B cell (primary cell): ENCODE measurements around the gene RTL1. TPM values are rescaled to one million over a fixed set of nuclear protein-coding genes. Genes with fewer than 3 reads are reported as not detected.

Source experiments
- ATAC-seq: fragments of 200-7000 bp; cut with Tn5 transposase; one replicate; pipeline ENCODE4 v1.10.0; 2021; ENCODE audit warnings: low read depth, mild to moderate bottlenecking, moderate number of reproducible peaks, moderate library complexity
- CTCF ChIA-PET: fragments of 350-600 bp; sonication (Branson Sonifier 250); formaldehyde crosslinking; loops from one replicate; lab custom pipeline; 2021; ENCODE audit warnings: antibody characterized with exemption, inconsistent platforms; lab: Charles Lee
- POLR2A ChIA-PET: fragments of 350-600 bp; sonication (Branson Sonifier 250); formaldehyde crosslinking; loops from one replicate; lab custom pipeline; 2021; ENCODE audit warnings: antibody characterized with exemption; lab: Charles Lee
- DNase-seq: peaks from one replicate; pipeline ENCODE4 v3.0.0; 2013
- H2AFZ ChIP-seq: 2 replicates; pipeline ENCODE4 v1.6.1; 2012; ENCODE audit warnings: mild to moderate bottlenecking, low read depth, low read length; ENCODE audit not compliant: insufficient read depth, poor library complexity, severe bottlenecking
- H3K27ac ChIP-seq, 2 donors: 1 replicate in 1 of 2; 2 replicates in 1 of 2; pipeline ENCODE4 v1.5.1; 2012 to 2013; ENCODE audit warnings: low read length in 2 of 2, mild to moderate bottlenecking in 2 of 2, moderate library complexity in 1 of 2
- H3K27me3 ChIP-seq, 4 experiments: fragments of 200-600 bp in 1 of 4; sonication (generic) in 1 of 4; replicated peaks in 1 of 4; 1 replicate in 2 of 4; 2 replicates in 2 of 4; pipeline versions ENCODE4 v1.6.1 to v1.7.0; 2013 to 2016; ENCODE audit warnings: low read length in 3 of 4, mild to moderate bottlenecking in 2 of 4, mixed read lengths in 1 of 4, moderate library complexity in 1 of 4; ENCODE audit not compliant: insufficient read depth in 4 of 4, control insufficient read depth in 3 of 4; ENCODE audit errors: control extremely low read depth in 1 of 4
- H3K36me3 ChIP-seq, 2 experiments: replicated peaks in 1 of 2; 1 replicate in 1 of 2; 2 replicates in 1 of 2; pipeline versions ENCODE4 v1.6.1 to v1.7.1; 2013; ENCODE audit warnings: low read length in 1 of 2; ENCODE audit not compliant: insufficient read depth in 2 of 2, control insufficient read depth in 1 of 2; ENCODE audit errors: control extremely low read depth in 1 of 2, extremely low read depth in 1 of 2
- H3K4me1 ChIP-seq, 2 donors: fragments of 200-600 bp in 1 of 2; sonication (generic) in 1 of 2; 1 replicate in 1 of 2; 2 replicates in 1 of 2; pipeline versions ENCODE4 v1.5.1 to v1.6.1; 2013 to 2017; ENCODE audit warnings: low read length in 2 of 2; ENCODE audit not compliant: control insufficient read depth in 2 of 2, insufficient read depth in 2 of 2
- H3K4me2 ChIP-seq: replicated peaks from 2 replicates; pipeline ENCODE3; 2012; ENCODE audit warnings: mild to moderate bottlenecking, low read depth, low read length; ENCODE audit not compliant: poor library complexity, severe bottlenecking
- H3K4me3 ChIP-seq, 5 experiments: fragments of 200-600 bp in 1 of 5; sonication (generic) in 1 of 5; 1 replicate in 3 of 5; 2 replicates in 2 of 5; pipeline versions ENCODE4 v1.5.1 to v1.7.0; 2011 to 2016; ENCODE audit warnings: low read length in 4 of 5, mild to moderate bottlenecking in 4 of 5, low read depth in 2 of 5, control low read depth in 1 of 5, moderate library complexity in 1 of 5; ENCODE audit not compliant: insufficient read depth in 1 of 5; ENCODE audit errors: control extremely low read depth in 1 of 5, extremely low read depth in 1 of 5
- H3K79me2 ChIP-seq: fragments of 200-600 bp; sonication (generic); one replicate; pipeline ENCODE4 v1.6.0; 2016; ENCODE audit warnings: low read length; ENCODE audit not compliant: control insufficient read depth, insufficient read depth
- H3K9ac ChIP-seq: fragments of 200-600 bp; sonication (generic); 2 replicates; pipeline ENCODE4 v1.6.1; 2017; ENCODE audit warnings: mild to moderate bottlenecking, low read length, moderate library complexity
- H3K9me3 ChIP-seq, 3 donors: one replicate each; pipeline versions ENCODE4 v1.6.1 to v1.7.1; 2013; ENCODE audit warnings: low read length in 2 of 3; ENCODE audit not compliant: control insufficient read depth in 2 of 3, insufficient read depth in 1 of 3; ENCODE audit errors: control extremely low read depth in 1 of 3
- H4K20me1 ChIP-seq: 2 replicates; pipeline ENCODE4 v1.6.0; 2012; ENCODE audit warnings: mild to moderate bottlenecking, low read length; ENCODE audit not compliant: insufficient read depth, control insufficient read depth, poor library complexity, severe bottlenecking
- H3K27ac Mint-ChIP-seq: one replicate; pipeline ENCODE4 v1.8.0; 2021; ENCODE audit warnings: mixed read lengths
- H3K27me3 Mint-ChIP-seq: one replicate; pipeline ENCODE4 v1.8.0; 2021; ENCODE audit warnings: mixed read lengths
- H3K4me1 Mint-ChIP-seq: one replicate; pipeline ENCODE4 v1.8.0; 2021; ENCODE audit warnings: mixed read lengths
- H3K4me3 Mint-ChIP-seq: one replicate; pipeline ENCODE4 v1.8.0; 2021; ENCODE audit warnings: mixed read lengths
- H3K9me3 Mint-ChIP-seq: one replicate; pipeline ENCODE4 v1.8.0; 2022; ENCODE audit warnings: mixed read lengths; ENCODE audit not compliant: insufficient read depth
- EZH2 ChIP-seq: IDR thresholded peaks from 2 replicates; pipeline ENCODE4 v1.6.1; 2012; ENCODE audit warnings: borderline replicate concordance, low read depth, mild to moderate bottlenecking, moderate library complexity, low read length; ENCODE audit not compliant: insufficient read depth, poor library complexity, severe bottlenecking
- WGBS: methylation state at CpG from one replicate; pipeline ENCODE4 v1.1.5; 2013; ENCODE audit warnings: missing lambda C conversion rate; ENCODE audit not compliant: insufficient coverage; 5-methylcytosine and 5-hydroxymethylcytosine counted together
- intact Hi-C: fragments of 100-400 bp; cut with micrococcal nuclease; formaldehyde crosslinking; loops from one replicate; pipeline ENCODE4 v1.10.0; 2022
- polyA plus RNA-seq: library from polyadenylated mRNA; depleted of rRNA; stranded (reverse); fragments of >200 nt; gene quantifications from 2 replicates; pipeline ENCODE4 v1.2.3, GENCODE V29; 2012
- total RNA-seq, 2 donors: library from RNA; stranded (reverse); fragments of 120-200 nt in 1 of 2; gene quantifications; 1 replicate in 1 of 2; 2 replicates in 1 of 2; pipeline versions ENCODE4 v1.2.3 to v1.2.4, GENCODE V29; 2013 to 2022
- TF ChIP-seq, protein P1 (sequence below): fragments of 200-600 bp; IDR thresholded peaks from one replicate; pipeline ENCODE4 v1.8.0; 2022; ENCODE audit warnings: antibody characterized with exemption, mild to moderate bottlenecking

RTL1 gene
- total and polyA plus RNA-seq, 2 donors (not counting 1 experiment from before 2014, with no cell fraction given): not detected

DNA sequence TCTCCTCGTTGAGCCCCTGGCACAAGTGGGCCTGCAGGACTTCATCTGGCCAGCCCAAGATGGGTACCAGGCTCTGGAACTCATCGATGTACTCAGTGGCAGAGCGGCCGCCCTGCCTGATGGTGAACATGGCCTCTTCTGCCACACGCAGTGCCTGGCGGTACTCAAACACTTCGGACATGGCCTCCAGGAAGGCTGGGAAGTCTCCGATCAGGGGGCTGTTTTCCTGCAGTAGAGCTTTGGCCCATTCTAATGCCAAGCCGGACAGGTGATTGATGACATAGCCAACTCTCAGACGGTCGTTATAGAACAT, 19.8 kb downstream of the RTL1 start:
- Histone ChIP-seq H3K36me3 (no peaks in the 10 kb centered on the region), H2AFZ (no peak overlapping the region), H3K27ac (no peak overlapping the region), H4K20me1 (no peaks in the 10 kb centered on the region), H3K79me2 (no peaks in the 10 kb centered on the region), H3K4me1 (no peaks in the 10 kb centered on the region), H3K4me2 (no peak overlapping the region), H3K9me3 (peaks cover 0 to 40% (median 0%) of the 10 kb centered on the region in 3 donors), H3K4me3 (no peak overlapping the region), H3K27me3 (no peaks in the 10 kb centered on the region), H3K9ac (no peak overlapping the region)
- ChIA-PET POLR2A (no interaction called here), CTCF (no interaction called here)
- Mint-ChIP-seq H3K27me3 (no peaks in the 10 kb centered on the region), H3K27ac (no peak overlapping the region), H3K9me3 (peaks cover 4% of the 10 kb centered on the region), H3K4me3 (no peak overlapping the region), H3K4me1 (no peaks in the 10 kb centered on the region)
- ATAC-seq (no peak), DNase-seq (no peak)
- WGBS: 96% methylated on average over 11 of the region's 11 CpGs
- TF ChIP-seq, protein P1, sequence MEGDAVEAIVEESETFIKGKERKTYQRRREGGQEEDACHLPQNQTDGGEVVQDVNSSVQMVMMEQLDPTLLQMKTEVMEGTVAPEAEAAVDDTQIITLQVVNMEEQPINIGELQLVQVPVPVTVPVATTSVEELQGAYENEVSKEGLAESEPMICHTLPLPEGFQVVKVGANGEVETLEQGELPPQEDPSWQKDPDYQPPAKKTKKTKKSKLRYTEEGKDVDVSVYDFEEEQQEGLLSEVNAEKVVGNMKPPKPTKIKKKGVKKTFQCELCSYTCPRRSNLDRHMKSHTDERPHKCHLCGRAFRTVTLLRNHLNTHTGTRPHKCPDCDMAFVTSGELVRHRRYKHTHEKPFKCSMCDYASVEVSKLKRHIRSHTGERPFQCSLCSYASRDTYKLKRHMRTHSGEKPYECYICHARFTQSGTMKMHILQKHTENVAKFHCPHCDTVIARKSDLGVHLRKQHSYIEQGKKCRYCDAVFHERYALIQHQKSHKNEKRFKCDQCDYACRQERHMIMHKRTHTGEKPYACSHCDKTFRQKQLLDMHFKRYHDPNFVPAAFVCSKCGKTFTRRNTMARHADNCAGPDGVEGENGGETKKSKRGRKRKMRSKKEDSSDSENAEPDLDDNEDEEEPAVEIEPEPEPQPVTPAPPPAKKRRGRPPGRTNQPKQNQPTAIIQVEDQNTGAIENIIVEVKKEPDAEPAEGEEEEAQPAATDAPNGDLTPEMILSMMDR: no peak
- TF ChIP-seq EZH2: no peak
- intact Hi-C loops: no loop called here

DNA sequence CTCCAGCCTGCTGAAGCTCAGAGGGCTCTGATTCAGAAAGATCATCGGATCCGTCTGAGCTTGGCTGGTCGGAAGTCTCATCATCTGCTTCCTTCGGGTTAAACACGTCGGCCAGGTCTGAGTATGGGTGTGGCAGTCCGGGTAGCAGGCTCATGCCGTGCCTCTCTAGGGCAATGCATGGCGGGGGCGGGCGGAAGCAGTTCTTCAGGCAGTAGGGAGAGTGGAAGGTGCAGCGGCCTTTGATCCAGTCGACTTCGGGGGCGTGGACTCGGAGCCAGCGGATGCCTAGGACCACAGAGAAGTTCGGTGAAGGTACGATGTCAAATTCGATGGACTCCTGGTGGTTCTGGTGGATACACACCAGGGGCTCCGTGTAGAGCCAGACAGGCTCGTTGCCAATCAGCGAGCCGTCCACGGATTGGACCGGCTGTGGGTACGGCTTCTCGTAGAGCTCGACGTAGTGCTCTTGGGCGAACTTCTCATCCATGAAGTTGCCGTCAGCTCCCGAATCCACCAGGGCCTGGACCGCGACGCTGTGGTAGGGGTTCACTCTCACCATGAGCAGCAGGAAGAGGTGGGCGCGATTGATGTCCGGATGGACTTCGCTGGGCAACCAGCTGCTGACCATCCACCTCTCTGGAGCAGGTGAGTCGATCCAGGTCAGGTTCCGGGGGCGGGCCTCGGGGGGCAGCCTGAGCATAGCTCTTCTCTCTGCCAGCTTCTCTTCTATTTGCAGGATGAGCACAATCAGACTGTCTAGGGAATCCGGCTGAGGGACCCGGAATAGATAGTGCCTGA, 20.3 kb downstream of the RTL1 start:
- Mint-ChIP-seq H3K4me1 (no peaks in the 10 kb centered on the region), H3K27ac (no peak overlapping the region), H3K4me3 (no peak overlapping the region), H3K27me3 (no peaks in the 10 kb centered on the region), H3K9me3 (peaks cover 4% of the 10 kb centered on the region)
- intact Hi-C loops: no loop called here
- POLR2A ChIA-PET: no interaction called here
- no peaks in the 10 kb centered on the region for H3K27me3 ChIP-seq
- TF ChIP-seq EZH2: no peak
- TF ChIP-seq, protein P1: no peak
- H2AFZ ChIP-seq: no peak overlapping the region
- no peak overlapping the region for H3K4me2 ChIP-seq
- no peaks in the 10 kb centered on the region for H4K20me1 ChIP-seq
- WGBS: 96% methylated on average over 46 of the region's 46 CpGs
- no peak overlapping the region for H3K27ac ChIP-seq
- ATAC-seq: no peak
- no peaks in the 10 kb centered on the region for H3K36me3 ChIP-seq
- H3K4me3 ChIP-seq: no peak overlapping the region
- peaks cover 0 to 41% (median 0%) of the 10 kb centered on the region in 3 donors for H3K9me3 ChIP-seq
- CTCF ChIA-PET: no interaction called here
- no peak overlapping the region for H3K9ac ChIP-seq
- DNase-seq: no peak
- no peaks in the 10 kb centered on the region for H3K79me2 ChIP-seq
- no peaks in the 10 kb centered on the region for H3K4me1 ChIP-seq
